Activated B cell treated with CpG ODN at 0.5 μM for 24 hours (primary cell): ENCODE data around the gene DGKI. TPM values are rescaled to one million over a fixed set of nuclear protein-coding genes. Genes with fewer than 3 reads are reported as not detected.

Experiments used
- ATAC-seq: fragments of 200-7000 bp; cut with Tn5 transposase; one replicate; pipeline ENCODE4 v1.10.0; 2021; ENCODE audit warnings: low read depth, mild to moderate bottlenecking, moderate library complexity
- CTCF ChIA-PET: fragments of 350-600 bp; sonication (Branson Sonifier 250); formaldehyde crosslinking; loops from one replicate; lab custom pipeline; 2021; ENCODE audit warnings: antibody characterized with exemption; lab: Charles Lee
- POLR2A ChIA-PET: fragments of 350-600 bp; sonication (Branson Sonifier 250); formaldehyde crosslinking; loops from one replicate; lab custom pipeline; 2021; ENCODE audit warnings: antibody characterized with exemption; lab: Charles Lee
- DNase-seq: peaks from one replicate; pipeline ENCODE4 v3.0.0; 2022
- H3K27ac Mint-ChIP-seq: one replicate; pipeline ENCODE4 v1.8.0; 2020; ENCODE audit warnings: mixed read lengths
- H3K27me3 Mint-ChIP-seq: one replicate; pipeline ENCODE4 v1.8.0; 2021; ENCODE audit warnings: mixed read lengths
- H3K36me3 Mint-ChIP-seq: one replicate; pipeline ENCODE4 v1.8.0; 2021; ENCODE audit warnings: low read depth, mixed read lengths
- H3K4me1 Mint-ChIP-seq: one replicate; pipeline ENCODE4 v1.8.0; 2021; ENCODE audit warnings: mixed read lengths
- H3K4me3 Mint-ChIP-seq: one replicate; pipeline ENCODE4 v1.8.0; 2020; ENCODE audit warnings: mild to moderate bottlenecking, mixed read lengths
- H3K9me3 Mint-ChIP-seq: one replicate; pipeline ENCODE4 v1.8.0; 2020; ENCODE audit warnings: mixed read lengths
- intact Hi-C: fragments of 100-400 bp; cut with micrococcal nuclease; formaldehyde crosslinking; loops from one replicate; pipeline ENCODE4 v1.15.1; 2024
- total RNA-seq: library from RNA; stranded (reverse); gene quantifications from 2 replicates; pipeline ENCODE4 v1.2.3, GENCODE V29; 2022
- TF ChIP-seq, protein P1 (sequence below): fragments of 200-600 bp; IDR thresholded peaks from one replicate; pipeline ENCODE4 v1.8.0; 2022; ENCODE audit warnings: antibody characterized with exemption, mild to moderate bottlenecking

Gene DGKI
- total RNA-seq, 1 donor from 2014 or later, result not detected

DNA sequence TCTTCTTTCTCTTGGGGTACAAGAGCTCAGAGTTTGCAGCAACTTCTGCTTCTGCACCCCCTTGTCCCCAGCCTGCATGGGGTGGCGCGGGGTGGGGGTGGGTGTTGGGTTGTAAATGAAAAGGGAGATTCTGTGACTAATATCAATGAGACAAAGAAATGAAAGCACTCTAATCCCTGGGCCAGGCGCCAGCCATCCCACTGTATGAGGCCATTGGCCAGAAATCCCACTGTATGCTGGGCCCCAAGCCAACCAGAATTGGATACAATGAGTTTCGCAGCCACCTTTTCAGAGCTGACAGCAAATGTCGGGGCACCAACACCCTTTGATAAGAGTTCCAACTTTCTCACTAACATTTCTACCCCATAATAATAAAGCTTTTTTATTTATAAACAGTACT is 492.4 kb downstream of the DGKI start:
- Mint-ChIP-seq H3K27ac (no peak overlapping the region), H3K36me3 (no peaks in the 10 kb centered on the region), H3K27me3 (no peaks in the 10 kb centered on the region), H3K4me1 (no peaks in the 10 kb centered on the region), H3K9me3 (peaks cover 5% of the 10 kb centered on the region), H3K4me3 (no peak overlapping the region)
- DNase-seq (no peak), ATAC-seq (no peak)
- CTCF ChIA-PET, result no interaction called here
- TF ChIP-seq, protein P1, sequence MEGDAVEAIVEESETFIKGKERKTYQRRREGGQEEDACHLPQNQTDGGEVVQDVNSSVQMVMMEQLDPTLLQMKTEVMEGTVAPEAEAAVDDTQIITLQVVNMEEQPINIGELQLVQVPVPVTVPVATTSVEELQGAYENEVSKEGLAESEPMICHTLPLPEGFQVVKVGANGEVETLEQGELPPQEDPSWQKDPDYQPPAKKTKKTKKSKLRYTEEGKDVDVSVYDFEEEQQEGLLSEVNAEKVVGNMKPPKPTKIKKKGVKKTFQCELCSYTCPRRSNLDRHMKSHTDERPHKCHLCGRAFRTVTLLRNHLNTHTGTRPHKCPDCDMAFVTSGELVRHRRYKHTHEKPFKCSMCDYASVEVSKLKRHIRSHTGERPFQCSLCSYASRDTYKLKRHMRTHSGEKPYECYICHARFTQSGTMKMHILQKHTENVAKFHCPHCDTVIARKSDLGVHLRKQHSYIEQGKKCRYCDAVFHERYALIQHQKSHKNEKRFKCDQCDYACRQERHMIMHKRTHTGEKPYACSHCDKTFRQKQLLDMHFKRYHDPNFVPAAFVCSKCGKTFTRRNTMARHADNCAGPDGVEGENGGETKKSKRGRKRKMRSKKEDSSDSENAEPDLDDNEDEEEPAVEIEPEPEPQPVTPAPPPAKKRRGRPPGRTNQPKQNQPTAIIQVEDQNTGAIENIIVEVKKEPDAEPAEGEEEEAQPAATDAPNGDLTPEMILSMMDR, result no peak
- intact Hi-C loops, result no loop called here
- POLR2A ChIA-PET, result no interaction called here

DNA sequence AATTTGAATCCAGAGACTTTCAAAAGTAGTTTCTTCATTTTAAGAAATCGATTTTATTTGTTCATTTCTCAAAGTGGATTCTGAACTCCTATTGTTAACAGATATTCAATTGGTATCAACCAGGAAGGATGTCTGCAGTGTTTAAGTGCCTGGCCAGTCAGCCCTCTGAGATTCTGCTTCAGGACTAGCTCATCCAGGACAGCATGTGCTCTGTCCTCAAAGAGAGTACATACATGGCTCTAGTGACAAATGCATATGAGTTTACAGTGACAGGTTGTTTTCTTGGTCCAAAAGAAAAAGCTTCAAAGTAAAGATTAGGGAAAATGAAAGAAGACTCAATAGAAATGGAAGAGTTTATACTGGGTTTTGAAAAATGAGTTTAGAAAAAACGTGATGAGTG is 494.8 kb downstream of the DGKI start:
- no peaks in the 10 kb centered on the region for H3K36me3 Mint-ChIP-seq
- ChIA-PET POLR2A (no interaction called here), CTCF (no interaction called here)
- H3K4me3 Mint-ChIP-seq, result no peak overlapping the region
- H3K27me3 Mint-ChIP-seq, result no peaks in the 10 kb centered on the region
- no peaks in the 10 kb centered on the region for H3K9me3 Mint-ChIP-seq
- TF ChIP-seq, protein P1, result no peak
- ATAC-seq (no peak), DNase-seq (no peak)
- H3K4me1 Mint-ChIP-seq, result no peaks in the 10 kb centered on the region
- no peak overlapping the region for H3K27ac Mint-ChIP-seq
- intact Hi-C loops, result no loop called here

DNA sequence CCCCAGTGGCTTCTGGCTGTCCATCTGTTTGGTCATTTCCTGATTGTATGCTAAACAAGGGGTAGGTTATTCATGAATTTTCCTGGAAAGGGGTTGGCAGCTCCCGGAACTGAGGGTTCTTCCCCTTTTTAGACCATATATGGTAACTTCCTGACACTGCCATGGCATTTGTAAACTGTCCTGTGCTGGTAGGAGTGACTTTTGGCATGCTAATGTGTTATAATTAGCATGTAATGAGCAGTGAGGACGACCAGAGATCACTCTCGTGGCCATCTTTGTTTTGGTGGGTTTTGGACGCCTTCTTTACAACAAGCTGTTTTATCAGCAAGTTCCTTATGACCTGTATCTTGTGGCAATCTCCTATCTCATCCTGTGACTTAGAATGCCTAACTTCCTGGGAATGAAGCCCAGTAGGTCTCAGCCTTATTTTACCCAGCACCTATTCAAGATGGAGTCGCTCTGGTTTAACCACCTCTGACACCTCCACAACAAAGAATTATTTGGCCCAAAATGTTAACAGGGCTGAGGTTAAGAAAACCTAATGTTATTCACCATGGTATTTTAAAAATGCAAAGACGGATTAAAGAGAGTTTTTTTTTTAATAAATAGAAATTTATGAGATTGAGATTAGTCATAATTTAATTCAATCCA is 500.9 kb downstream of the DGKI start:
- no peaks in the 10 kb centered on the region for H3K27me3 Mint-ChIP-seq
- CTCF ChIA-PET, result no interaction called here
- TF ChIP-seq, protein P1, result no peak

DNA sequence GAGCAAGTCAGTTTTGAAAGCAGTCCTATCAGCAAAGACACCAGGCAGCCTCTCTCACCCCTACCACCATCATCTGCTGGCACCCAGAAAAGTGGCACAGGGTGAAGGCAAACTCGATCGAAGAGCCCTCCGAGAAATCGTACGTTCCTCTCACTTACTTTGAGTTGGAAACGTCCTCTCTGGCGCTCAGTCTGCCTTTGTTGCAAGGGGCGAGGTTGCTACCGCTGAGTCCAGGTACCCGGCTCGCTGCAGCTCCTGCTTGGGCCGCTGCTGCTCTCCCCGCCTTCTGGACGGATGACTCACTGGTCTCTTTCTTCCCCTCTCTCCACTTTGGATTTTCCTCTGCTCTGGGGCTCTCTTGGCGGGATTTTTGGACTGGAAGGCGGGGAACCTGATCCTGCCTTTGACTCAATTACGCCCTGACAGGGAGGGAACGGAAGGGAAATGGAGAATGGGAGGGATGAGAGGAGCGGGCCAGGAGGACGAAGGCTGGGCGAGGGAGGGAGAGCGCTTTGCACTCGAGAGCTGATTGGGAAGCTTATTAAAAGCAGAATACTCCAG is 503.4 kb downstream of the DGKI start, which contains the start of gene PTN:
Gene PTN (minus strand): TSS at position 453 of the 561 bp plus-strand sequence. CDS start 88,760 bp downstream, outside the sequence.
- Mint-ChIP-seq H3K27me3 (no peaks in the 10 kb centered on the region), H3K4me1 (no peaks in the 10 kb centered on the region), H3K27ac (no peak within 1 kb of the TSS), H3K9me3 (no peaks in the 10 kb centered on the region), H3K36me3 (no peaks in the 10 kb centered on the region), H3K4me3 (no peak within 1 kb of the TSS)
- POLR2A ChIA-PET, result no interaction called here
- no peak for DNase-seq
- intact Hi-C loops, result no loop called here
- no peak for ATAC-seq
- TF ChIP-seq, protein P1, result no peak
- CTCF ChIA-PET, result no interaction called here

More for the DNA sequence above, 500.9 kb downstream of the DGKI start:
- intact Hi-C loops, result no loop called here
- no peaks in the 10 kb centered on the region for H3K9me3 Mint-ChIP-seq
- no peak for DNase-seq
- no peak overlapping the region for H3K4me3 Mint-ChIP-seq
- no peaks in the 10 kb centered on the region for H3K4me1 Mint-ChIP-seq
- POLR2A ChIA-PET, result no interaction called here
- H3K27ac Mint-ChIP-seq, result no peak overlapping the region
- ATAC-seq, result no peak
- H3K36me3 Mint-ChIP-seq, result no peaks in the 10 kb centered on the region

DNA sequence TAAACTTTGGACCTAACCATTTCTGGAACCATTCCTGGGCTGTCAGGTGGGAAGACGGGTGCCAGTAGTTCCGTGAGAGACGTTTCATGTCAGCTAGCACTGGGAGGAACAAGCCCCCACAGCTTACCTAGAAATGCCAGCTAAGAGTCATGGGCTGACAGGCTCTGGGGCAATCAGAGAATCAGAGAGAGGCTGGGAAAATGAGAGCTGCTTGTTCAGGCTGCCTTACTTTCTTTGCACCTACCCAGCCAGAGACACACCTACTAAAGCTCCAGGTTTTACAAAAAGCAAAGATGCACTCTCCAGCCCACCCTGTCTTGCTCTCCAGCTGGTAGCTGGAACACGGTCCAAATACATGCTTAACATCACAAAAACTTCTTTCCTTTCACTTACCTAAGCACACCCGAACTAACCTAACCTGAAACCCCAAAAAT is 503.9 kb downstream of the DGKI start:
- no peak for DNase-seq
- no peaks in the 10 kb centered on the region for H3K36me3 Mint-ChIP-seq
- H3K4me3 Mint-ChIP-seq, result no peak overlapping the region
- ChIA-PET POLR2A (no interaction called here), CTCF (no interaction called here)
- TF ChIP-seq, protein P1, result no peak
- ATAC-seq, result no peak
- no peak overlapping the region for H3K27ac Mint-ChIP-seq
- no peaks in the 10 kb centered on the region for H3K9me3 Mint-ChIP-seq
- H3K4me1 Mint-ChIP-seq, result no peaks in the 10 kb centered on the region
- intact Hi-C loops, result no loop called here
- H3K27me3 Mint-ChIP-seq, result no peaks in the 10 kb centered on the region
